Inflammatory macrophage treated with lipopolysaccharide for 1 hour (primary cell): ENCODE data around the gene KCNN3.

Source experiments
- DNase-seq, 2 donors: peaks; one replicate each; pipeline ENCODE4 v3.0.0-alpha.2; 2020 to 2022

KCNN3 gene

GRCh38 chr1:154747740-154748404 is 122.2 kb downstream of the KCNN3 start:
- DNase-seq, result no peak

GRCh38 chr1:154747380-154747739 is 122.7 kb downstream of the KCNN3 start:
- no peak for DNase-seq

- DNase-seq, result no peak
Measured at GRCh38 chr1:154746622-154747299, 123.3 kb downstream of the KCNN3 start.

GRCh38 chr1:154745750-154746425 is 124.2 kb downstream of the KCNN3 start:
- DNase-seq, result no peak

GRCh38 chr1:154745286-154745731 is 124.8 kb downstream of the KCNN3 start:
- no peak for DNase-seq

GRCh38 chr1:154744352-154745035 is 125.6 kb downstream of the KCNN3 start:
- DNase-seq, result no peak

- DNase-seq, result no peak
Measured at GRCh38 chr1:154743526-154744036, 126.5 kb downstream of the KCNN3 start.

GRCh38 chr1:154742606-154743005 is 127.5 kb downstream of the KCNN3 start:
- no peak for DNase-seq

GRCh38 chr1:154741741-154742495 is 128.2 kb downstream of the KCNN3 start:
- no peak for DNase-seq

- DNase-seq, result no peak
Measured at GRCh38 chr1:154741327-154741726, 128.8 kb downstream of the KCNN3 start.

- no peak for DNase-seq
Measured at GRCh38 chr1:154739654-154740053, 130.4 kb downstream of the KCNN3 start.

GRCh38 chr1:154736841-154737240 is 133.2 kb downstream of the KCNN3 start:
- peak; percentile 72 to 81 for DNase-seq

GRCh38 chr1:154735804-154736168 is 134.3 kb downstream of the KCNN3 start:
- DNase-seq, result no peak

GRCh38 chr1:154735061-154735803 is 134.8 kb downstream of the KCNN3 start:
- DNase-seq, result no peak

GRCh38 chr1:154733621-154734020 is 136.5 kb downstream of the KCNN3 start:
- DNase-seq, result no peak

GRCh38 chr1:154730986-154731489 is 139.0 kb downstream of the KCNN3 start:
- DNase-seq, result no peak

- DNase-seq, result no peak
Measured at GRCh38 chr1:154730259-154730658, 139.8 kb downstream of the KCNN3 start.

- no peak for DNase-seq
Measured at GRCh38 chr1:154729577-154729976, 140.5 kb downstream of the KCNN3 start.

- no peak for DNase-seq
Measured at GRCh38 chr1:154729031-154729442, 141.0 kb downstream of the KCNN3 start.

GRCh38 chr1:154726896-154727753 is 143.0 kb downstream of the KCNN3 start:
- no peak for DNase-seq

- DNase-seq, result no peak
Measured at GRCh38 chr1:154726443-154726842, 143.6 kb downstream of the KCNN3 start.
